ENCODE results near the gene PDZD11. TPM values are rescaled to one million over a fixed set of nuclear protein-coding genes. Genes with fewer than 3 reads are reported as not detected.

PDZD11 gene
- total RNA-seq, 1 experiment from 2014 or later = 45.0 TPM

DNA sequence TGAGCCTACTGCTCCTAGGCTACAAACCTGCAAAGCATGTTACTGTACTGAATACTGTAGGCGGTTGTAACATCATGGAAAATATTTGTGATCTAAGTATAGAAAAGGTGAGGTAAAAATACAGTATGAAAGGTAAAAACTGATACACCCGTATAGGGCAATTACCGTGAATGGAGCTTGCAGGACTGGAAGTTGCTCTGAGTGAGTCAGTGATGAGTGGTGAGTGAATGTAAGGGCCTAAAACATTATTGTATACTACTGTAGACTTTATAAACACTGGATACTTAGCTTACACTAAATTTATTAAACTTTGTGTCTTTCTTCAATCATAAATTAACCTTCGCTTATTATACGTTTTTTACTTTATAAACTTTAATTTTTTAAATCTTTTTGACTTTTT is 3.9 kb upstream of the PDZD11 start:
- H3K9me3 ChIP-seq = no peaks in the 10 kb centered on the region
- CTCF ChIA-PET = no interaction called here
- POLR2A ChIA-PET = no interaction called here
- H3K27me3 ChIP-seq (replicated peaks; ENCODE audit: control insufficient read depth, insufficient read depth, low read length) = no peaks in the 10 kb centered on the region
- no peaks in the 10 kb centered on the region for H3K36me3 ChIP-seq (ENCODE audit: control insufficient read depth, insufficient read depth, low read length)
- no peak overlapping the region for H3K4me3 ChIP-seq (ENCODE audit: low read depth, low read length)
- H3K4me1 ChIP-seq = no peaks in the 10 kb centered on the region
- no peak for TF ChIP-seq CTCF (IDR thresholded peaks at IDR 0.05; ENCODE audit: insufficient read depth in 1 of 2, low read depth in 1 of 2, low read length in 1 of 2, severe bottlenecking in 1 of 2, unreplicated experiment in 1 of 2)
- no peak for DNase-seq
- Mint-ChIP-seq H3K27ac (ENCODE audit: unreplicated experiment) (no peak overlapping the region), H3K4me3 (ENCODE audit: unreplicated experiment) (no peak overlapping the region), H3K27me3 (ENCODE audit: insufficient read depth, unreplicated experiment) (no peaks in the 10 kb centered on the region), H3K4me1 (ENCODE audit: low read depth, unreplicated experiment) (peaks cover 7% of the 10 kb centered on the region), H3K36me3 (ENCODE audit: insufficient read depth, unreplicated experiment) (peaks cover 6% of the 10 kb centered on the region), H3K9me3 (ENCODE audit: unreplicated experiment) (no peaks in the 10 kb centered on the region)
- BruUV-seq (replicated peaks) = no TSS peak
- intact Hi-C loops (cut with micrococcal nuclease; ENCODE audit: unreplicated experiment) = no loop called here

DNA sequence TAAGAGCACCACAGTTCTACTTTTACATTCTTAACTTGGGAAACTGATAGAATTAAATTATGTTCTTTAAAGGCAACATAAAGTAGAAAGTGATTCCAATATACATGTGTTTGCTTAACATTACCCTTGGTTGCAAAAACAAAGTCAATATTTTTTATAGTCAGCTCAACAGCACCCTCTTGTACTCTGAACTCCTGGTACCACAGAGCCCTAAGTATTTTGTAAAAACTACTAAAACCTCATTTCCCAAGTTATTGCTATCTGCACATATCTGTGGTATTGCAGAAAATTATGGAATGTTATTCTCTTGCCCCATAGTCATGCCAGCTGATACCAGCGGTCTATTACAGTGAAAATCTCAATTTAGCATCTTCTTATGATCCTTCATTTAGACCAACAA is 3.1 kb upstream of the PDZD11 start:
- no peaks in the 10 kb centered on the region for H3K27me3 Mint-ChIP-seq (ENCODE audit: insufficient read depth, unreplicated experiment)
- POLR2A ChIA-PET = no interaction called here

GRCh38 chrX:70289168-70289792 is 447 bp downstream of the PDZD11 start:
- H3K4me1 Mint-ChIP-seq (ENCODE audit: low read depth, unreplicated experiment) = peaks cover 14% of the 10 kb centered on the region
- Histone ChIP-seq H3K27me3 (replicated peaks; ENCODE audit: control insufficient read depth, insufficient read depth, low read length) (no peaks in the 10 kb centered on the region), H3K36me3 (ENCODE audit: control insufficient read depth, insufficient read depth, low read length) (no peaks in the 10 kb centered on the region), H3K4me3 (ENCODE audit: low read depth, low read length) (peak overlapping the region; percentile 84), H3K4me1 (no peaks in the 10 kb centered on the region), H3K9me3 (no peaks in the 10 kb centered on the region)
- H3K27me3 Mint-ChIP-seq (ENCODE audit: insufficient read depth, unreplicated experiment) = no peaks in the 10 kb centered on the region
- H3K4me3 Mint-ChIP-seq (ENCODE audit: unreplicated experiment) = peak overlapping the region; percentile 87
- TF ChIP-seq CTCF (IDR thresholded peaks at IDR 0.05; ENCODE audit: insufficient read depth in 1 of 2, low read depth in 1 of 2, low read length in 1 of 2, severe bottlenecking in 1 of 2, unreplicated experiment in 1 of 2) = no peak
- ChIA-PET CTCF (interaction anchor here (1.6 kb wide), 1 partner anchor 156 kb away, joined by 7 read pairs; the partner anchor contains the start of gene IGBP1), POLR2A (interaction anchor here (1.0 kb wide), 1 partner anchor 10 kb away, joined by 8 read pairs; no protein-coding TSS in a partner anchor)
- intact Hi-C loops (cut with micrococcal nuclease; ENCODE audit: unreplicated experiment) = no loop called here
- no peak for DNase-seq
- H3K36me3 Mint-ChIP-seq (ENCODE audit: insufficient read depth, unreplicated experiment) = peaks cover 6% of the 10 kb centered on the region
- BruUV-seq (replicated peaks) = TSS peak; percentile 69
- peak overlapping the region; percentile 83 for H3K27ac Mint-ChIP-seq (ENCODE audit: unreplicated experiment)
- no peaks in the 10 kb centered on the region for H3K9me3 Mint-ChIP-seq (ENCODE audit: unreplicated experiment)

More for the DNA sequence above, 3.1 kb upstream of the PDZD11 start:
- no peak for DNase-seq
- Histone ChIP-seq H3K36me3 (ENCODE audit: control insufficient read depth, insufficient read depth, low read length) (no peaks in the 10 kb centered on the region), H3K4me3 (ENCODE audit: low read depth, low read length) (no peak overlapping the region), H3K27me3 (replicated peaks; ENCODE audit: control insufficient read depth, insufficient read depth, low read length) (no peaks in the 10 kb centered on the region), H3K4me1 (no peaks in the 10 kb centered on the region), H3K9me3 (no peaks in the 10 kb centered on the region)
- BruUV-seq (replicated peaks) = no TSS peak
- Mint-ChIP-seq H3K36me3 (ENCODE audit: insufficient read depth, unreplicated experiment) (peaks cover 6% of the 10 kb centered on the region), H3K4me1 (ENCODE audit: low read depth, unreplicated experiment) (peaks cover 7% of the 10 kb centered on the region), H3K9me3 (ENCODE audit: unreplicated experiment) (no peaks in the 10 kb centered on the region), H3K27ac (ENCODE audit: unreplicated experiment) (no peak overlapping the region), H3K4me3 (ENCODE audit: unreplicated experiment) (no peak overlapping the region)
- CTCF ChIA-PET = interaction anchor here (0.6 kb wide), 1 partner anchor 910 kb away, joined by 6 read pairs; no protein-coding TSS in a partner anchor
- intact Hi-C loops (cut with micrococcal nuclease; ENCODE audit: unreplicated experiment) = no loop called here
- no peak for TF ChIP-seq CTCF (IDR thresholded peaks at IDR 0.05; ENCODE audit: insufficient read depth in 1 of 2, low read depth in 1 of 2, low read length in 1 of 2, severe bottlenecking in 1 of 2, unreplicated experiment in 1 of 2)
